ENCODE measurements around the gene TRUB1. TPM values are rescaled to one million over a fixed set of nuclear protein-coding genes. Genes with fewer than 3 reads are reported as not detected.
"Not testable (repeated sequence)": the region's sequence is repeated elsewhere in the genome, so short reads cannot be mapped to it uniquely, and the experiment has no call there.

Gene TRUB1
- 63.3 TPM for total RNA-seq

DNA sequence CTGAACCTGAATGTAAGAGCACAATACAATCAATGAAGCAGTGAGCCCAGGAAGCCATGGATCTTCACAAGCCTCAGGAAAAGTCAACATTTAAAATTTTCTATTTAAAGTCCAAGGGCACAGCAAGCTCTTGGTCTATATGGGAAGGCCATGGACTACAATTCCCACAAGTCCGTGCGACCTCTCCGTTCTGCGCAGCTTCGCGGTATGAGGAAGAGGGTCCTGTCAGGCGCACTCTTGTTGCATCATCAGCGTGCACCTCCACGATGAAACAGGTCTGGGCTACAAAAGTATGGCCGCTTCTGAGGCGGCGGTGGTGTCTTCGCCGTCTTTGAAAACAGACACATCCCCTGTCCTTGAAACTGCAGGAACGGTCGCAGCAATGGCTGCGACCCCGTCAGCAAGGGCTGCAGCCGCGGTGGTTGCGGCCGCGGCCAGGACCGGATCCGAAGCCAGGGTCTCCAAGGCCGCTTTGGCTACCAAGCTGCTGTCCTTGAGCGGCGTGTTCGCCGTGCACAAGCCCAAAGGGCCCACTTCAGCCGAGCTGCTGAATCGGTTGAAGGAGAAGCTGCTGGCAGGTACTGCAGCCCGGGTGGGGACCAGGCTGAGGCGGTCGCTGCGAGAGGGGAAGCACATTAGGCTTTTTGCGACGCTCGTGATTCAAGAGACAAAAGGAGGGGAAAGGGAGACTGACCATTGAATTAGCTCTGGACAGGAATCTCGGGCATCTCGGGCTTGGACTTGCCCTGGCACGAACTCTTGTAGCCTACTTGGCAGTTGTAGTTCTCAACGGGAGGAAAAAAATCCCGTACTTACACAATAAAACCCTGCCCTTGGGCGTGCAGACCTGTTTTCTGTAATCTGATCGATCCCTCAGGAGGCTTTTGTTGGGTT is at the start of gene TRUB1:
Gene TRUB1, plus strand, starts transcription at position 234 of the 894 bp plus-strand sequence. Its CDS starts 59 bp downstream, at position 293.
- peak; percentile 91 for DNase-seq

DNA sequence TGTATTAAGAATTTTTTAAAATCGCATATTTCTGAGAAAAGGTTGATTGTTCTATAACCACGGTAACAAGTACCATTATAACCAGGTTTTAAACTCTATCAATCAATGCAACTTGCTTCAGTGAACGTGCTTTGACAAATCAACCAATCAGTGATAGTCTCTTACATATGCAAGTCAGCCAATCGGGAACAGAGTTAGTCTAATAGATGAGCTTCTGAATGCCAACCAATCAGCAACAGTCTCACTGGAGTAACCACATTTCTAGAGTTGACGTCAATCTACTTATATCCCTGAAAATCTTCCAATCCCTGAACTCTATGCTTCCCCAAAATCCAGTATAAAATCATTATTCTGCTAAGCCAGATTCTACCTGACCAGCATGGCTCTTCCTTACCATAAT is 44.7 kb upstream of the TRUB1 start:
- no peak for DNase-seq

DNA sequence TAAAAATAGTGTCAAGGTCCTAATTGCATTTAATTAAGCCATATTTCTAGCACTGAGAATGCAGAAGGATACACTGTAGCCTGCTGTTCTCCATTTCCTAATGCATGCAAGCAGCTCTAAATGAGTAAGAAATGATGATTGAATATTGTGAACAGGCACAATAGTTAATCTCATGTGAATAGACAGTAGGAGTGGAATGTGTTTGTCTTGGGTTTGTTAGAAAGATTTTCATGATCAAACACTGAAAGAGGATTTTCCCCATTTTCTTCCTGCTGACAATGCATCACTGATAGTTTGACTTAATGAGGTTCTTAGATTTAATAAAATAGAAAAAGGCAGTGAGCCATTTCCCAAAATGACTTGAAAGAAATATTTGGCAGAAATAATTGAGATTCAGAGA is 43.1 kb upstream of the TRUB1 start:
- DNase-seq = no peak

DNA sequence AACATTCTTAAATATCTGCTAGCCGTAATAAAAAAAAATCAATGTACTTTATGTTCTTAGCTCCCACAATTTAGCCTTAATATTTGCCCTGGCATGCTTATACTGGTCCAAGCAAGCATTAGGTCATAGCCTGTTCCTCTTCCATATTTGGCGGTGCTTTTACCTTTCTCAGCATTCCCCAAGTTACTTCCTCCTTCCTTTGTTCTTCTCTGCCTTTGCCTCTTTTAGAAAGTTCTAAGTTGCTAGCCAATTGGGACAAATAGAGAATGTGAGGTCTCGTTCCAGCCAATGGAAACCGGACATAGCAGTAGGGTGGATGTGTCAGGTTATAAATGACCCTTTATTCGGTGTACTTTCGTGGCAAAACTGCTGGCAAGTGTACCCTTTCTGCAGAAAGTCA is 41.0 kb upstream of the TRUB1 start:
- not testable (repeated sequence) for DNase-seq

DNA sequence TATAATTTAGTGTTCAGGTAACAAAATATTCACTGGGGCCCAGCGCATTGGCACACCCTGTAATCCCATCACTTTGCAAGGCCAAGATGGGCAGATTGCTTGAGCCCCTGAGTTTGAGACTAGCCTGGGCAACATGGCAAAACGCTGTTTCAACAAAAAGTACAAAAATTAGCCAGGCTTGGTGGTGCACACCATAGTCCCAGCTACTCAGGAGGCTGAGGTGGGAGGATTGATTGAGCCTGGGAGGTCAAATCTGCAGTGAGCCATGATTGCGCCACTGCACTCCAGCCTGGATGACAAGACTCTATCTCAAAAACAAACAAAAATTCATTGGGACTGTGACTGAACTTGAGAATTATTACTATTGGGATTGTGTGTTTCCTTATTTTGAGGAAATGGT is 40.4 kb upstream of the TRUB1 start:
- no peak for DNase-seq

DNA sequence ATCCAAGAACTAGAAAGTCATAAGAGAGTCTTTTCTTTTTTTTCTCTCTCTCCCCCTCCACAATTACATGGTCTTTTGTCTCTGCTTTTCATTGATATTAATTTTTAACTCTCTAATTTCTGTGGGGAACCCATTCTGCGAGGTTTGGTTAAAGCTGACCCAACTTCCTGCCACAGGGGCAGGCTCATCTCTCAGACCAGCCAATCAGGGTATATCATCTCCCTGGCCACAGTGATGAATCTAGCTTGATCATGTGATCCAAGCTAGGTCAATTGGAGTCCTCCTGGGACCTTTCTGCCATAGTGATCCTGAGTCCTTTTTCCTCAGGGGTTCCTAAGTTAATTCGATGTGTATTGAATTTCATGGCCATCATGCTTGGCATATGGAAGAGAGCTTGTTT is 38.0 kb upstream of the TRUB1 start:
- DNase-seq = no peak

DNA sequence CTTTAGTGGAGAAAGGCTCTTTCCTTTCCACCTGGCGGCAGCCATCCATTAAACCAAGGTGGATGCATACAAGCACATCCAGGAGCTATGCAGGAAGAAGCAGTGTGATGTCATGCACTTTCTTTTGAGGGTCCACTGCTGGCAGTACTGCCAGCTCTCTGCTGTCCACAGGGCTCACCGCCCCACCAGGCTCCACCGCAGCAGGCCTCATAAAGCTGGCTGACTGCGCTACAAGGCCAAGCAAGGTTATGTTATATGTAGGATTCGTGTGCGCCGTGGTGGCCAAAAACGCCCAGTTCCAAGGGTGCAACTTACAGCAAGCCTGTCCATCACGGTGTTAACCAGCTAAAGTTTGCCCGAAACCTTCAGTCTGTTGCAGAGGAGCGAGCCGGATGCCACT is 37.3 kb upstream of the TRUB1 start:
- DNase-seq = no peak

DNA sequence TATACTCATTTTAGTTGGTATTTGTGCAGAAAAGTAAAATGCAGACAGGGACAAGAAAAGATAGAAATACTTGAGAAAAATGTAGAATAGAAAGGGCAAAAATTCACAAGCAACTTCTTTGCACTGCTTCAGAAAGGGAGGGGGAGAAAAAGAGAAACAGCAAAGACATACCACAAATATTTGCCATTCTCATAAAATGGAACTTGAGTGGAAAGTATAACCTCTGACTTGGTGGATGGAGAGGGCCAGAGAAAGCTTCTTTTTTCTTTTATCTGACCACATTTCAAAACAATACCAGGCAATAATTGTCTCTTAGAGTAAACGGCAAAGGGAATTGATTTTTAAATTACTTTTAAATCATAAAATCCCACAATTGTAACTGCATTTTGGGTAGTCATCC is 35.8 kb upstream of the TRUB1 start:
- DNase-seq = no peak

DNA sequence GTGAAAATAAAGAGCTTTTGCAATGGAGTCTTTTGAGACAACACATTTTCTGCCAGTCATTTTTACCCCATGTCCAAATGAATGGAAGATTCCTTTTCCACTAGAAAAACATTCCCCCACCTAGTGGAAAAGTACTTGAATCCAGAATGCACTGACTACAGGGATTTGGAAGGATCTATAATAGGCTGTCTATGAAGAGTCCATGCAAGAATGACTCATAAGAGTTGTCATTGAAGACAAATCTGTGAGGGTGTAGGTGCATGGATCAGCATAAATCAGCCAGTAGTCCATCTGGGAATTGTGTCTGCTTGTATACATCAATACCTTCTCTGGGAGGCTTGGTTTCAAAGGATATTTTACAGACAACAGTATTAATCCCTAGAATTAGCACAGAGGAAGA is 32.5 kb upstream of the TRUB1 start:
- no peak for DNase-seq

DNA sequence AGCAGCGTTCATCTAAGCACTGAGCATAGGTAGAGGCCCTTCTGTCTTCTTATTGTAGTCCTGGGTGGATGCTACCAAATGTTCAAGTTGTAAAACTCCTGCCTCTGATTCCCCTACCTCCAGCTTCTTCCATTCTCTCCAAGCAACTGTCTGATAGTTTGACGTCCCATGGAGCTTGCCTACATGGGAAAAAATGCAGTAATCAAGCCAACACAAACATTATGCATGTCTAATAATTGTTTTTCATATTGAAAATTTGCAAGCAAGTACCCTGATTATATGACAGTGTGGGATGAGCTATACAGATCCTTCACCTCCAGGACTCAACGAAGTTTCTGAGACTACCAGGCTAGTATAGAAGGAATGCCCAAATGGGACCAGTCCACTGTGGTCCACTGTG is 31.0 kb upstream of the TRUB1 start:
- no peak for DNase-seq

DNA sequence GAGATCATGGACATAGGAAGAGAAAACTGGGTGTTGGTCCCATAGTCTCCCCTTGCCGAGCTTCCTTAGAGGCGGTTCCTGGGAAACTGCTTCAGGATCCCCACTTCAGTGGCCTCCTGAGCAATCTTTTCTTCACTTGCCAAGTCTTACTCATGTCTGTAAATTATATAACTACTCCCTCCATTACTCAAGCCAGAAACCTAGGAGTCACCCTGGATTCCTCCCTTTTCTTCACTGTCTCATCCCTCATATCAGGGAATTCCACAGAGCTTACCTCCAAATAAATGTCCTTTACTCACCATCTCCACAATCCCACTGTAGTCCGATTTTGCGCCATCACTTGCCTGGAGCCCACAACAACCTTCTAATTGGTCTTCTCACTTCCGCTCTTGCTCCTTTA is 29.1 kb upstream of the TRUB1 start:
- no peak for DNase-seq

DNA sequence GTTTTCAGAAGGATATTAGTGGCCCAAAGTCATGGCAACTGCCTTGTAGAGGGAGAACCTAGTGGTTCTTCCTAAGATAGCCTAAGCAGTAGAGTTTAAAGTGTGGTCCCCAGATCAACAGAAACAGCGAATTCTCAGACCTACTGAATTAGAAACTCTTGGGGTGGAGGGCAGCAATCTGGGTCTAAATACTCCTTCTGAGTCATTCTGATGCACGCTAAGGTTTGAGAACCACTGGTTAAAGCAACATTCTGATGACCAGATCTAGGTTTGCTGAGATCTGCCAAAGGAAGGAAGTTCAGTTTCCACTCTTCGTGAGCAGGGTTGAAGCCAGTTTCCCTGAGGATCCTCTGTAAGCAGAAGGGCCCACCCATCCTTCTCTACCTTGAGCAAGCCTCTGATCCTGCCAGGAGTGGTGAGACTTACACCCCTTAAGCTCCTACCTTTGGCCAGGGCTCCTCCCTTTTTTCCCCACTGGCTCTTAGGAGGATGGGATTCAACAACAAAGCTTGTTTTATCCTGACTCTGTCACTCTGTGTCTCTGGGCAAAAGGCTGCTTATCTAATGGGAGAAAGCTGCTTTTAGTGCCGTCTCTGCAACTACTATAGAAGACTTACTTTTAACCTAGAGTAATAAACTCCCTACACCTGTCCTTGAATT is 26.8 kb upstream of the TRUB1 start:
- no peak for DNase-seq

DNA sequence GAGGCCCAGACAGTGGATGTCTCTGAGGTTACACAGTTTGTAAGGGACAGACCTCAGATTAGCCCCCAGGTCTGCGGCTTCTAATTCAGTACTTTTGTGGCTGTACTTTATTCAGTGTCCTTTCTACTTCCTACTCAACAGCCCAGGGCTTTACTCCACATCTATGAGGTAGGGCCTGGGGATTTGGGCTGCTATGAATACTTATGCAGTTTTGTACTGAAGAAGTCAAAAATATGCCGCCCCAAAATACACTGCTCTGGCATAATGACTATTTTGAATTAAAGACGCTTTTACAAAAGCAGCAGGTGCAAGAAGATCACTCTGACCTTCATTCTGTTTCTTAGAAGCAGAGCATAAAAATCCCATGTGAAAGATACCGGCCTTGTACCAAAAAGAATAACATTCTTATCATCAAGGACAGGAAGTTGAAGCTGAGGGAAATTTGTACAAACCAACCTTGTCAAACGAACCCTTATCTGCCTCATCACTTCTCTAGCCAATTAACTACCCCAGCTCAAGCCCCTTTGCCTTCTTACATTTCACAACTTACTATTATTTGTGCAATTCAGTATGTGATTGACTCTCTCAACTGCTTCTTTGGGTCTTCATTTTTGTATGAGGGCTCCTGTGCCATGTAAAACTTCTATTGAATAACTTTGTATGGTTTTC is 26.1 kb upstream of the TRUB1 start:
- no peak for DNase-seq

DNA sequence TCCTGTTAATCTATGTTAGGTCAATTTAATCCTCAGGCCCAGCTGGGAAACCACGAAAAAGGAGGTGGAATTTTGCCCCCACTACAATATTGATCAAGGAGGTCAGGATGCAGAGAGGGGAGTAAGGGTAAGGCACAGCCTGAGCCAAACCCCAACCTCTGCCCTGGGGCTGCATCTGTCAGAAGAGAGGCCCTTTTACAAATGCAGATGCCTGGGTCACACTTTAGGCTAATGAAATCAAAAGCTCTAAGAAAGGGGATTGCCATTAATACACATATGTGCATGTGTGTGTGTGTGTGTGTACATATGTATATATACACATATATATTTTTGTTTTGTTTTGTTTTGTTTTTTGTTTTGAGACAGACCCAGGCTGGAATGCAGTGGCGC is 25.5 kb upstream of the TRUB1 start:
- DNase-seq = no peak

DNA sequence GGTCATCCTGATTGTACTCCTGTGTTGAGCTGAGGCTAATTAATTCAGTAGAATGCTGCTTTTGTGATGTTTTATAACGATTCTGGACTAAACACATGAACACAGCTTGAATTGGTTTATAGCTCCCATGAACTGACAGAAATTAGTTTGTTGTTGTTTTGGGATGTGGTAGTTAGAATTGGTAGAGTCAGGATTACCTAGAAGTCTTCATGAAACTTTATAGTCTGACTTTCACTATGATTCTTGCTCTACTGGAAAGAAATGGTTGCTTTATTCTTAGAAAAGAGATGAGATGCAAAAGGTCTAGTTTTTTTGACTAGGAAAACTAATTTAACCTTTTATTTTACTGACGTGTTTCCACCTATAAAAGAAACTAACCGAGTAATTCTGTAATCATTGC is 23.4 kb upstream of the TRUB1 start:
- no peak for DNase-seq

DNA sequence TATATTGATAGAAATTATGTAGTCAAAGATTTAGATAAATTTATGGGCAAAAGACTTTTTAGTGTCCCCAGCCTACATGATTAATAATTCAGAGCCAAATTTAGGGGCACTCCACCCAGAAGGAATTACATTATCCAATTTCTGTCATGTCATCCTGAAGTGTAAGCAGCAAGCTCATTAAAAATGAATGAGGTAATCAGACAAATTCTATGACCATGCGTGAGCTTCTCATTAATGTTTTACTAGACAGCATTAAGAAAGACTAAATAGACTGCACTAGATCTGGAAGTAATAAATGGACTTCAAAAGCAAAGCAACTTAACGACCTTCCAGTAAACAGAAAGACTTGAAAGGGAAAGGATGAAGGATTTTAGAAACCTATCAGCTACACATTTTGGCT is 22.7 kb upstream of the TRUB1 start:
- no peak for DNase-seq

DNA sequence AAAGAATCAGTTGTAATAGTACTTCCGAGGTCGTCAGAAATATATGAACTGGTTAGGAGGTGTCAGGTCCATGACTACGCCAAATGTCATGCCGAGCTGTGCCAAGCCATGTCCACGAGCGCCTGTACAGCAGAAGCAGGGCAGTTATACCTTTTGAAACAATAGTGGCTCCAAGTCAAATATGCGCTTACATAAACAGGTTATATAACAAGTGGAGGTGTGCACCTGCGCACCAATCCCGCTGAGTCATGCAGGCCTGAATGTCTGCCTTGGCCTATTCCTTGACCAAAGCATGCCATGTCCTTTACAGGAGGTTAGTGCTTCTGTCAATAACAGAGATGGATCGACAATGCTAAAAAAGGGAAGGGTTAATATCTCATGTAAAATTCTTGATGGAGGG is 21.3 kb upstream of the TRUB1 start:
- no peak for DNase-seq

DNA sequence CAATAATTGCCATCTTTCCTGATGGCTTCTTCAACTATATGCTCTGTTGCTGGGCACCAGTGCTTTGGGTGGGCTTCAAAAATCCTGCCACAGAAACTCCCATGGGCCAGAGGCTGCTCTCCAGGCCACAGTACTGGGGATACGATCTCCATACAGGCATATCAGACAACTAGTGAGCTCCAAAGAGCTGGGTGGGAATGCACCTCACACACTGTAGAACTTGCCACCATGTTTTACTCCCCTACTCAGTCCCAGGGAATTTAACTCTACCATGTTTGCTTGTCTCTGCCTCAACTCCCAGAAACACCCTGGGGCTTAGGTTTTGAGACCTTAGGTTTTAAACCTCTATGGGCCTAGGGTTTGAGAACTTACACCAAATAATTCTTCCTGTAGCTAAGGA is 20.5 kb upstream of the TRUB1 start:
- no peak for DNase-seq

DNA sequence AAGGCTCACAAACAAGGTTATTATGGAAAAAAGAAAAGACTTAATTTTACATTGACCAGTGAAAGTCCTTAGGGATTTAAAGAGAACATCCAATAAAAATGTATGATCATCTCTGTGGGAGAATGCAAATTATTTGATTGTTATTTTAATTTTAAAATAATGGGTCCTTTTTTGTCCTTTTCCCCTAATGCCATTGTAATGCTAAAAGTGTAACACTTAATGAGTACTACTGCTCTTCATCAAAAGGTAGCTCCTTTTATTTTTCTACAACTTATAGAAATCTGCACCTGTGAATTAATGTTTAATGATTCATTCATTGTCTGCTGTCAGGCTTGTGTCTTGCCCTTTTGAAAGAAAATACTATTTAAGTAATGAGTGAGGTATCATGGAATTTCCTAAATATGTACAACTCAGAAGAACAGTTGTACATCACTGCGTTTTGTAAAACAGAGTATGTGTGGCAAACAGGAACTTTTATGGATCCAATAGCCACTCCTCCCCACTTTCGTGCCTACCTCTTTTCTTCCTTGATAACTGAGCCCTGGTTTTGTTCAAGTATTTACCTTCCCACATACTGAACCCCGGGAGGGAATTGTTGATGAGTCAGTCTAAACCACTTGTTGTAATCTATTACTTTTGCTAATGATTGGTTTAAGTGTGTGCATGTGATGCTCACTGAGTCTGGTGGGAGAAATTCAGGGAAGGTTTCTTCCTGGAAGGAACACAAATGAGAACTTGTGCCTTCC is 19.9 kb upstream of the TRUB1 start:
- DNase-seq = no peak

DNA sequence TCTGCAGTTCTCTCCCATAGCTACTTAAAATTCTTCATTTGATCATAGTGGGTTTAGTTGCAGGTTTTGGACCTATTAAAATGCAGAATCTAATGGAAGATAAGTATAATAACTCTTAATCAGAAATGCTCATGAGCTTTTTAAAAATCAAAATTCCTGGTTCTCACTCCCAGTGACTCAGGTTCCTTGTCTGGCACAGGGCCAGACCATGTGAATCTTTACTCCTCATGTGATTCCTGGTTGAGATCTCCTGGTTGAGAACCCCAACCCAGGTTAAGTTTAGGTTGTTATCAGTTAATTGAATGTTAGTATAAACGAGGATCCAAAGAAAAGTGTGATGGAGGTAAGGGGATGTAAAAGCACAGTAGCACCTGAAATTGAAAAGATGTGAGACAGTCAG is 17.5 kb upstream of the TRUB1 start:
- DNase-seq = no peak

DNA sequence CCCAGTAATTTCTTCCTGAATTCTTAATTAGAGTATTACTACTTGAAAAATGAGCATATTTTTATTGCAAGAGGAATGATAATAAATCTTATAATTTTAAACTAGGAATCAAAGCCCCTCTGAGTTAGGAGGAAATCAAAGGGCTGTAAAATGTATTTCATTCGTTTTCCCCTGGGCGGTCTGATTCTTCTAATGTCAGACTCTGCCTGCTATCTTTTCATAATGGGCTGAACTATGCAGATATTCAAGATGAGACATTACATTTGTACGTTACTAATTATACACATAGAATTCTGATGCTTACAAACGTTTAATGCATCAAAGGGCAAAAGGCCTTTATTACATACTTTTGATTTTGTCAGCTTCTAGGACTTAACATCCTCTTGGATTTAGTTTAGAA is 16.0 kb upstream of the TRUB1 start:
- DNase-seq = no peak

DNA sequence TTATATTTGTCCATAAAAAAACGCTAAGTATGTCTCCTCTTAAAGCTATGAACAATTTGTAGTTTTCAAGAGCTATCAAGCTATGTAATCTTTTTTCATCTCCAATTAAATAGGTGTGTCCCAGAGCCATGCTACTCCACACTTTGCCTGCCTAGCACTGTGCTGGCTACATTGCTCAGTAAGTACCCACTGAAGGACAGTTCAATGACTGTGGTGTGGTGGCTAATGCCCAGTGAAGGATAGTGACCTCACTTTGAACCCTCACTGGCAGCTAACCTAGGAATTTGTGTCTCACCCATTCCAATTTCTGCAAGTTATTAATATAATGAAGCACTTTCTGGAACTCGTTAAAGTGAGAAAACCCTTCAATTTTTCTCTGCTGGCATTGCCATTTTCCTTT is 14.4 kb upstream of the TRUB1 start:
- no peak for DNase-seq
